H1 (cell line): ENCODE data around the gene SFXN2. TPM values are rescaled to one million over a fixed set of nuclear protein-coding genes. Genes with fewer than 3 reads are reported as not detected.

Experiments
- BACH1 ChIP-seq: IDR thresholded peaks from 2 replicates; pipeline ENCODE4 v1.6.1; 2012; ENCODE audit warnings: low read length, improper control_type of control experiment
- BCL11A ChIP-seq, 2 experiments: IDR thresholded peaks; one replicate each; pipeline ENCODE4 v1.6.1; 2011; ENCODE audit warnings: low read depth in 2 of 2, low read length in 2 of 2, mild to moderate bottlenecking in 2 of 2
- CBX5 ChIP-seq: fragments of 300-800, 300-1000 bp; sonication (generic); IDR thresholded peaks from 2 replicates; pipeline ENCODE4 v1.7.1; 2016; ENCODE audit warnings: antibody characterized with exemption, low read length, low read depth
- EP300 ChIP-seq, 2 experiments: IDR thresholded peaks; 1 replicate in 1 of 2; 2 replicates in 1 of 2; pipeline ENCODE4 v1.6.1; 2011 to 2012; ENCODE audit warnings: low read depth in 2 of 2, low read length in 2 of 2, mild to moderate bottlenecking in 2 of 2, borderline replicate concordance in 1 of 2, inconsistent platforms in 1 of 2, moderate library complexity in 1 of 2
- EZH2 ChIP-seq: fragments of 200-600 bp; sonication (generic); IDR thresholded peaks from 2 replicates; pipeline ENCODE4 v1.7.1; 2012; ENCODE audit warnings: low read depth, mild to moderate bottlenecking, moderate library complexity, low read length, inconsistent platforms; ENCODE audit not compliant: severe bottlenecking
- TBP ChIP-seq: IDR thresholded peaks from 2 replicates; pipeline ENCODE4 v1.6.1; 2011; ENCODE audit warnings: low read depth, low read length, improper control_type of control experiment
- TCF12 ChIP-seq: IDR thresholded peaks from 2 replicates; pipeline ENCODE4 v1.6.1; 2011; ENCODE audit warnings: low read depth, mild to moderate bottlenecking, low read length
- polyA plus RNA-seq, 7 experiments: library from polyadenylated mRNA; depleted of rRNA in 3 of 7; stranded (reverse) in 5 of 7; unstranded in 2 of 7; fragments of >200 nt in 5 of 7; fragments of 200-250 nt in 2 of 7; gene quantifications; 1 replicate in 5 of 7; 2 replicates in 1 of 7; 4 replicates in 1 of 7; pipeline versions ENCODE4 v1.2.1 to v1.2.3, GENCODE V29; 2011 to 2013; ENCODE audit warnings: missing spikeins in 2 of 7, mixed read lengths in 2 of 7
- total RNA-seq: library from RNA; stranded (reverse); fragmentation: NEBNext Ultra II Directional; extraction: Animal tissue kit (Norgen Biotek cat#: 25700); gene quantifications from 2 replicates; pipeline ENCODE4 v1.2.1, GENCODE V29; 2021
- TF ChIP-seq, protein P1 (sequence below), 3 experiments: IDR thresholded peaks; 1 replicate in 2 of 3; 2 replicates in 1 of 3; pipeline versions ENCODE4 v1.5.1 to v1.6.1; 2011; ENCODE audit warnings: low read length in 3 of 3, mild to moderate bottlenecking in 3 of 3, inconsistent platforms in 2 of 3, low read depth in 1 of 3, moderate library complexity in 1 of 3; ENCODE audit not compliant: insufficient read depth in 1 of 3; ENCODE audit errors: control extremely low read depth in 1 of 3
- TF ChIP-seq, protein P2 (sequence below): IDR thresholded peaks from 2 replicates; pipeline ENCODE4 v1.6.1; 2012; ENCODE audit warnings: inconsistent platforms

SFXN2 gene
- total and polyA plus RNA-seq, 2 of the 8 experiments (the other 6 are each of a cell fraction or from before 2014, with no cell fraction given) = 20.5 to 23.5 TPM

DNA sequence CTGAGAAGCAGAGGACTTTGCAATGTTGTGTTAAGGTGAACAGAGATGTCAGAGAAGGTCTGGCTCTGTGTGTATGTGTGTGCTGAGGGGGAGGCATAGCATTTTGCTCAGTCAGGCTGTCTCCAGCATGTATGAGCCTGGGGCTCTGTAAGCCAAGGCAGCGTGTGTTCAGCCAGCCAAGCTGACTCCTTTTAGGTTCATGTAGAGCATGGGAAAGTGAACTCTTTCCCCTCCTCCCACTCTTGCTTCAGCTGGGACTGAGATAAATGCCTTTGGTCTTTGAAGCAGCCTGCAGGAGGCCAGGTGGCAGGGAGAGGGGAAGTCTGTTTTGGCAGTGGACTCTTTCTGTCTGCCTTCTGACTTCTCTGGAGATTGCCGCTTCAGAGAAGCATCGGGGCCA lies 3.8 kb downstream of the SFXN2 start (continued):
- TF ChIP-seq, protein P1, sequence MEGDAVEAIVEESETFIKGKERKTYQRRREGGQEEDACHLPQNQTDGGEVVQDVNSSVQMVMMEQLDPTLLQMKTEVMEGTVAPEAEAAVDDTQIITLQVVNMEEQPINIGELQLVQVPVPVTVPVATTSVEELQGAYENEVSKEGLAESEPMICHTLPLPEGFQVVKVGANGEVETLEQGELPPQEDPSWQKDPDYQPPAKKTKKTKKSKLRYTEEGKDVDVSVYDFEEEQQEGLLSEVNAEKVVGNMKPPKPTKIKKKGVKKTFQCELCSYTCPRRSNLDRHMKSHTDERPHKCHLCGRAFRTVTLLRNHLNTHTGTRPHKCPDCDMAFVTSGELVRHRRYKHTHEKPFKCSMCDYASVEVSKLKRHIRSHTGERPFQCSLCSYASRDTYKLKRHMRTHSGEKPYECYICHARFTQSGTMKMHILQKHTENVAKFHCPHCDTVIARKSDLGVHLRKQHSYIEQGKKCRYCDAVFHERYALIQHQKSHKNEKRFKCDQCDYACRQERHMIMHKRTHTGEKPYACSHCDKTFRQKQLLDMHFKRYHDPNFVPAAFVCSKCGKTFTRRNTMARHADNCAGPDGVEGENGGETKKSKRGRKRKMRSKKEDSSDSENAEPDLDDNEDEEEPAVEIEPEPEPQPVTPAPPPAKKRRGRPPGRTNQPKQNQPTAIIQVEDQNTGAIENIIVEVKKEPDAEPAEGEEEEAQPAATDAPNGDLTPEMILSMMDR (IDR thresholded peaks at IDR 0.05; ENCODE audit: control extremely low read depth in 1 of 3, insufficient read depth in 1 of 3, low read depth in 1 of 3, low read length in 3 of 3) = no peak
- TF ChIP-seq BCL11A (IDR thresholded peaks at IDR 0.05; ENCODE audit: low read depth in 2 of 2, low read length in 2 of 2) = no peak
- TF ChIP-seq EZH2 = no peak
- TF ChIP-seq TCF12 = 0 out of 2 replicates have a peak, but pooled peaks have one; percentile 34
- TF ChIP-seq, protein P2, sequence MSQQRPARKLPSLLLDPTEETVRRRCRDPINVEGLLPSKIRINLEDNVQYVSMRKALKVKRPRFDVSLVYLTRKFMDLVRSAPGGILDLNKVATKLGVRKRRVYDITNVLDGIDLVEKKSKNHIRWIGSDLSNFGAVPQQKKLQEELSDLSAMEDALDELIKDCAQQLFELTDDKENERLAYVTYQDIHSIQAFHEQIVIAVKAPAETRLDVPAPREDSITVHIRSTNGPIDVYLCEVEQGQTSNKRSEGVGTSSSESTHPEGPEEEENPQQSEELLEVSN = no peak
- no peak for TF ChIP-seq TBP
- no peak for TF ChIP-seq BACH1
- TF ChIP-seq EP300 (IDR thresholded peaks at IDR 0.05; ENCODE audit: borderline replicate concordance in 1 of 2, low read depth in 2 of 2, low read length in 2 of 2) = no peak
- no peak for TF ChIP-seq CBX5
